Cerebellar cortex (tissue), 1 donor: Measurements from ENCODE around the gene SETD6.

Experiments
- DNase-seq: peaks from one replicate; pipeline ENCODE4 v3.0.0-alpha.2; 2015; ENCODE audit warnings: low spot score

Gene SETD6

DNA sequence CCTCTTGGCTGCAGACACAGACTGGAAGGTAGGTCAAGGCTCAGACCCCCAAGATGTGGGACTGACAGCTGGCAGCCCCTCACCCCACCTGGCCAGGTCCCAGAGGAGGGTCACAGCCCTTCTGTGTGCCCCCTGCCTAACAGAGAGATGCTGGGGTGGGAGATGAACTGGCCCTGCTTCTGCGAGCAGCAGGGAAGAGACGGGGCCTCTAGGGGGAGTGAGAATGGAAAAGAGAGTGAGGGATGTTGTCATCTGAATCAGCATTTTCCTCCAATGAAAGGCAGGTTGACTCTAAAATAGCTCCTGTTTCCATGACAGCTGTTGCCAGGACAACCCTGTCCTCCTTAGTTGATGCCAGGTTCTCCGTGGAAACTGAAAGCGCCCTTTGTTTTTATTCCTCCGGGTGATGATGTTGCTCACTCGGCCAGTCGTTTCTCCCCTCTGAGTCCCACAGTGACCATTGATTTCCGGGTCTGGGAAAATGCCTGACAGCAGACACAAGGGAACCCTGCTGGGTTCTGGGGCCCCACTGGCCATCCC, 20.3 kb upstream of the SETD6 start:
- DNase-seq: peak; percentile 99

- DNase-seq: no peak
Observed at GRCh38 chr16:58495521-58496331, 19.6 kb upstream of the SETD6 start.

- DNase-seq: no peak
Observed at GRCh38 chr16:58497468-58497867, 17.8 kb upstream of the SETD6 start.

GRCh38 chr16:58497935-58498334, 17.4 kb upstream of the SETD6 start:
- no peak for DNase-seq

GRCh38 chr16:58498341-58499091, 16.8 kb upstream of the SETD6 start:
- DNase-seq: no peak

DNA sequence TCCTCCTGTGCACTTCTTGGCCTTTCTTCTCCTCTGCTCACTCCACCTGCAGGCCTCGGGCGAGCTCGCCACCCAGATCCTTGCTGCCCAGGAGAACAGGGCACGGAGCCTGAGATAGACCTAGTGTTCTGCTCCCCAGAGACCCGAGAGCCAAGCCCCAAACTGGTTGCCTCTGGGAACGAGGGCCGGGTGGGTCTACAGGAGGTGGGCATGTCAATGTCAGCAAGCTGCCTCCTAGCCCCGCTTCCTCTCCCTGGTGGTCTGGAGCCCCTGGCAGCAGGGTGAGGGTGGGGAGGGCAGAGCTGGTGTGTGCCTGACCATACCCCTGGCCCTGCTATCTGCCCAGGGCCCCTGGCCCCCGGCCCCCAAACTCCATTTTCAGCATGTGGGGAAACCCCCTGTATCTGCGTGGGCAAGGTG, 16.2 kb upstream of the SETD6 start:
- DNase-seq: no peak

GRCh38 chr16:58499615-58500351, 15.5 kb upstream of the SETD6 start, which contains the start of gene NDRG4:
TSS of gene NDRG4 (plus strand) at chr16:58500143. CDS start at chr16:58500249, 106 bp downstream.
- DNase-seq: peak; percentile 98

GRCh38 chr16:58500430-58501241, 14.7 kb upstream of the SETD6 start:
- no peak for DNase-seq

GRCh38 chr16:58501242-58502131, 13.8 kb upstream of the SETD6 start:
- DNase-seq: peak; percentile 57

DNA sequence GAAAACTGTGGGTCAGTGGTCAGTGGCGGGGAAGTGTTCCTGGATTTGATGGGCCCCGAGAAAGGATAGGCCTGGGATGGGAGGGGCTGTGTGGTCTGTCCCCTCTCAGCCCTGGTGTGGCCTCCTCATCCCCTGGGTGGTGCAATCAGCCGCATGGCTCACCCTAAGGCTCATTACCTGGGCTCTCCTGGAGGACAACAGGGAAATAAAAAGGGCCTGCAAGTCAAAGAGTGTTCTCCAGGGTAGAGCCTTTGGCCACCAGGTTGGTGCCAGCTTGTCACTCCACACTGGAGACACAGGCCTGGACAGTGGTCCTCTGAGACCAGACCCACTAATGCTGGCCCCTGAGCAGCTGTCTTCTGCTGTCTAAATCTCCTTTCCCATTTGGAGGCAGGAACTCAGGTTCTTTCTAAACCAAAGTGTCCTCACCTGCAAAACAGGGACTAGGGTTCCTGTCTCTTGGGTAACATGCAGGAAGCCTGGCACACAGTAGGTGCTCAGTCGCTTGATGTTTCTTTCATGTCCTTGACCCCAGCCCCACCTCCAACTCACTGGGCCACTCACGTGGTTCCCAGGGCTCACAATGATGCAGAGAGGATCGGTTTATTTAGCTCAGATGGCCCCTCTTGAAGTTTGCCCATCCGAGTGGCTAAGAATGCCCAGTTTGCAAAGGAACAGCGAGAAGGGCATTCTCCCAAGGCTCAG, 12.9 kb upstream of the SETD6 start:
- DNase-seq: no peak

DNA sequence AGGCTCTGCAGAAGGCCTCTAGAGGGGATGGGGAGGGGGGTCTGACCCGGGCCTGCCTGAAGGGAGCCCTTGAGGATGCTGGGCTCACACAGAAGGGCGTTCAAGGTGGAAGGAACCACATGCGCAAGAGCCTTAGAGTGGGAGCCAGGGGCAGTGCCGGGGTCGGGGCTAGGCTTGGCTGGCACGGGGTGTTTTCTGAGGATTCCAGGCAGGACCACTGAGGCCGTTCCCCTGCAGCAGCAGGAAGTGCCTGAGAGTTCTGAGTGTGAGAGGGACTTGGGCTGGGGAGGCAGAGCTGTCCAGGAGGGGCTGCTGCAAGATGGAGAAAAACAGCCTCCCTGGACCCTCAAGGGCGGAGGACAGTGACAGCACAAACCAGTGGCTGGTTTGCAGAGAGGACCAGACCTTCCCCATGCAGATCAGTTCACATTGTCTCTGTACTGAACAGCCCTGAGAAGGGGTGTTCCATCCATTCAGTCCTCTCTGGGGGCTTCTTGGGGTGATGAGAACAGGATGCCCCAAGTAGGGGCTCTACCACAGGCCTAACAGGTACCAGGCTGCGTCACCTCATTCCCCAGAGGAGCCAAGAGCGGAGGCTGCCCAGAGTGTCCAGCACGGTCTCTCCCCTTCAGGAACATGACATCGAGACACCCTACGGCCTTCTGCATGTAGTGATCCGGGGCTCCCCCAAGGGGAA, 12.0 kb upstream of the SETD6 start:
- DNase-seq: no peak

DNA sequence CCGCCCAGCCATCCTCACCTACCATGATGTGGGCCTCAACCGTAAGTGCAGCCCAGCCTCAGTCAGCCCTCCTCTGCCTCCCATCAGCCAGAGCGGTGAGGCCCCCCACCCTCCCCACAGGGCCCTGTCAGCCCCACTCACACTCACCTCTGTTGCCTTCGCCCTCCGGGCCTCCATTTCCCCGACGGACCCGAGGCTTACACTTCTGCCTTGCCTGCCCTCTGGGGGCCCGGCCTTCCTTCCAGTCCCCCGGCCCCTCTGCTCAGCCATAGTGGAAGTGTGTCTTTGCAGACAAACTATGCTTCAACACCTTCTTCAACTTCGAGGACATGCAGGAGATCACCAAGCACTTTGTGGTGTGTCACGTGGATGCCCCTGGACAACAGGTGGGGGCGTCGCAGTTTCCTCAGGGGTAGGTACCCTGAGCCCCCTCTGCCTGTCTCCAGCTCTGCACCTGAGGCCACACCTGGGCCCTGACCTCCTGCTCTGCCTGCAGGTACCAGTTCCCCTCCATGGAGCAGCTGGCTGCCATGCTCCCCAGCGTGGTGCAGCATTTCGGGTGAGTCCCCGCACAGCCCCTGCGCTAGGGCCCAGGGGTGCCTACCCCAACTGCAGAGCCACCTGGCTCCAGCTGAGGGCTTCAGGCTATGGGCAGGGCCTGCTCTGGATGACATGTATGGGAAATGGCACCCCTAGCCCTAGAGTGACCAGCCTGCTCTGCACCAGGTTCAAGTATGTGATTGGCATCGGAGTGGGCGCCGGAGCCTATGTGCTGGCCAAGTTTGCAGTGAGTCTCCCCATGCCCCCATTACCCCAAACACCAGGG, 11.2 kb upstream of the SETD6 start:
- DNase-seq: no peak

GRCh38 chr16:58506241-58507194, 8.8 kb upstream of the SETD6 start:
- no peak for DNase-seq

DNA sequence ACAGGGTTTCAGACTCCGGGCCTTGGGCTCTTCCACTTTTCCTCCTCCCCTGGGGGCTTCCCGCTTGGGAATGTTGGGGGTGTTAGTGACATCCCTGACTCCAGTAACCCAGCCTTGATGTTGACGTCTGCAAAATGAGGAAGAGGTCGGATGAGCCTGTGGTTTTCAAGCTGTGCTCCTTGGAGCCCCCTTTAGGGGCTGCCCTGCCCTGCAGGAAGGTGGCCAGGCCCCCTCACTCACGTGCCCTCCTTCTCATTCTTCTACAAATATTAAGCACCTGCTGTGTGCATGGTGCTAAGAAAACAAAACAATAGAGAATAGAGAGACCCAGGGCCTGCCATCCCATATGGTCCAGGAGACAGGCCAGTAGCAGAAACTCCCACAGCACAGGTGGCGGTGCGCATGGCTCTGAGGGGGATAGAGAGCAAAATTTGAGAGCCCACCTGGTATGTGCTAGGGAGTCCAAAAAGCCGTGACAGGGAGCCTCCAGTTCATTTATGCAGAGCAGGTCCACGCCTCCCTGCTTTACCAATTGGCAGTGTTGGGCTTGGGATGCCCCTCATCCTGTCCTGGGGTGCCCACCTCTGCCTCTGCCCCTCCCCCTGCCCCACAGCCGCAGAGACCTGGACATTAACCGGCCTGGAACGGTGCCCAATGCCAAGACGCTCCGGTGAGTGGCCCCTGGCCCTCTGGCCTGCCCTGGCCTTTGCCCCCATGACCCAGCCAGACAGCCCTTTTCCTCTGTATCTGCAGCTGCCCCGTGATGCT, 7.9 kb upstream of the SETD6 start:
- no peak for DNase-seq

DNA sequence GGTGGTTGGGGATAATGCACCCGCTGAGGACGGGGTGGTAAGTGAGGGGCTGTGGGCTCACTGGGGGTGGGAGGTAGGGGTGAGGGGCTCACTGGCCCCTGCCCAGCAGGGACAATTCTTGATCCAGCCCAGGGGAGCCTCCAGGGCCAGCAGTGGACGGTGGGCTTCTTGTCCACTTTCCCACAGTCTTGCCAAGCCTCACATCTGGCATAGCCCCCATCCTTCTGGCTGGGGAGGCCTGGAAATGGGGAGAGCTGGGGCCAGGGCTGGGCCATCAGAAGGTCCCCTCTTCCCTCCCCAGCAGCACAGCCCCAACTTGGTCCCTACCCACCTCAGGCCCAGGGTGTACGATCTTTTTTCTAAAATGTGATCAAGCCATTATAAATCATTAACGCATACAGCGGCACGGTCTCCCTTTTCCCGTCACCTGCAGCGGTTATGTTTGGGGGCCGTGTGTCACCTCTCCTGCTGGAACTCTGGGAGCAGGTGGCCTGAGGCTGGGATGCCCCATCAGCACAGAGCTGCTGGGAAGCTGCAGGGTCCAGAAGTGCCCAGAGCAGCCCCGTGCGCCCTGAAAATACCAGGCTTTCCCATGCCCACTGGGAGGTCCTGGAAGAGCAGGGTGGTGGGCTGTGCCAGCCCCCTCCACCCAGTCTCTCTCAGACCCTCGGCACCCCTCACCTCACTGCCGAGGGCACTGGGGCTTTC, 7.2 kb upstream of the SETD6 start:
- DNase-seq: no peak
